Measurements from ENCODE around the gene FHOD3. TPM values are rescaled to one million over a fixed set of nuclear protein-coding genes. Genes with fewer than 3 reads are reported as not detected.

The FHOD3 gene
- total and polyA plus RNA-seq, 2 of the 13 experiments (the other 11 are each of a cell fraction or from before 2014, with no cell fraction given): 0.07 TPM; not detected in 1

DNA sequence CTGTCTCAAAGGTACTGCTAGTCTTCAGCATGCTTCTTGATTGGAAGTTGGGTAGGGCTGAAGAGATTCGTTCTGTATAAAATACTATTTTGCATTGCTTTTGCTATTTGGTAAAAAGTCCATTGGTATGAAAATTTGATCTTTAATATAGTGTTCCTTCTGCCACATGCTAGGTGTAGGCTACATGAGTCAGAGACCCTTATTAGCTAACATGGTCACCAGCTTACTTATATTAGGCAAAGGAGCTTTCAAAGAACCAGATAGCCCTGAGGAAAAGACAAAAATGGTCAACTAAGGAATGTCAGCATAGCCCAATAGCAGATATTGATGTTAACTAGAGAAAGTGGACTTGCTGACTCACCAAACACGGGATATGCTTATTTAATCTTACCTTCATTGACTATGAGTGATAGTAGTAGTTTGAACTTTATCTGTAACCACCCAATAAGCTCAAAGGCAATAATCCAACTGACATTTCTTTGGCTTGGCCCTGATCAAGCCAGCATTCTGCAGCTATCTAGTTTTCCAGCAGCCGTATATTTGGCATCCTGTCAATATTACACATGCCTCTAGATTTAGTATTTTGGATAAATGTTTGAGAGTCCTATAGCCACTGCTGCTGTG, 421.3 kb downstream of the FHOD3 start:
- Histone ChIP-seq H3K9ac (ENCODE audit: insufficient read depth, low read depth, low read length) (no peak overlapping the region), H3K27me3 (ENCODE audit: control insufficient read depth in 1 of 2, insufficient read depth in 2 of 2, low read length in 2 of 2) (peaks cover 0 to 27% of the 10 kb centered on the region in 2 experiments; a peak in 1 of 5 replicates), H3K4me1 (ENCODE audit: insufficient read depth, low read length) (no peaks in the 10 kb centered on the region), H2AFZ (ENCODE audit: low read length) (no peak overlapping the region), H3K4me2 (ENCODE audit: low read depth, low read length) (no peak overlapping the region), H4K20me1 (ENCODE audit: insufficient read depth, low read length) (no peaks in the 10 kb centered on the region), H3K9me3 (ENCODE audit: low read length) (no peaks in the 10 kb centered on the region), H3K27ac (ENCODE audit: extremely low read length, insufficient read depth, low read length) (no peak overlapping the region), H3K79me2 (ENCODE audit: insufficient read depth, low read length) (no peaks in the 10 kb centered on the region), H3K4me3 (replicated peaks in 1 of 3; ENCODE audit: insufficient read depth in 1 of 3, low read depth in 2 of 3, low read length in 3 of 3) (no peak overlapping the region), H3K36me3 (replicated peaks in 1 of 2; ENCODE audit: control insufficient read depth in 1 of 2, insufficient read depth in 2 of 2, low read length in 2 of 2) (no peaks in the 10 kb centered on the region)
- intact Hi-C loops (cut with micrococcal nuclease; ENCODE audit: unreplicated experiment): no loop called here
- CTCF ChIA-PET (ENCODE audit: low intra/inter-chr PET ratio, low total read pairs): no interaction called here
- WGBS (ENCODE audit: low lambda C conversion rate): 11% methylated on average over 3 of the region's 3 CpGs
- no peak for TF ChIP-seq REL (CRISPR knock-in tag; conservative IDR thresholded peaks at IDR 0.05)
- no peak for TF ChIP-seq ZNF282 (IDR thresholded peaks at IDR 0.05; ENCODE audit: partially characterized antibody)
- TF ChIP-seq ZSCAN25 (CRISPR knock-in tag; IDR thresholded peaks at IDR 0.05): no peak
- no peak for TF ChIP-seq TBP (CRISPR knock-in tag; IDR thresholded peaks at IDR 0.05)
- TF ChIP-seq SNAPC2 (CRISPR knock-in tag; IDR thresholded peaks at IDR 0.05): no peak
- no peak for TF ChIP-seq PREB (CRISPR knock-in tag; IDR thresholded peaks at IDR 0.05)
- TF ChIP-seq KLF6 (CRISPR knock-in tag; IDR thresholded peaks at IDR 0.05): no peak
- TF ChIP-seq ZNF567 (CRISPR knock-in tag; IDR thresholded peaks at IDR 0.05; ENCODE audit: borderline replicate concordance): no peak
- no peak for TF ChIP-seq CEBPG (CRISPR knock-in tag; IDR thresholded peaks at IDR 0.05)
- TF ChIP-seq CBFB (CRISPR knock-in tag; IDR thresholded peaks at IDR 0.05): no peak
- no peak for TF ChIP-seq TEF (CRISPR knock-in tag; IDR thresholded peaks at IDR 0.05)
- no peak for TF ChIP-seq RFXANK (CRISPR knock-in tag; IDR thresholded peaks at IDR 0.05)
- TF ChIP-seq ZFP37 (CRISPR knock-in tag; IDR thresholded peaks at IDR 0.05; ENCODE audit: borderline replicate concordance): no peak
- TF ChIP-seq, protein P1, sequence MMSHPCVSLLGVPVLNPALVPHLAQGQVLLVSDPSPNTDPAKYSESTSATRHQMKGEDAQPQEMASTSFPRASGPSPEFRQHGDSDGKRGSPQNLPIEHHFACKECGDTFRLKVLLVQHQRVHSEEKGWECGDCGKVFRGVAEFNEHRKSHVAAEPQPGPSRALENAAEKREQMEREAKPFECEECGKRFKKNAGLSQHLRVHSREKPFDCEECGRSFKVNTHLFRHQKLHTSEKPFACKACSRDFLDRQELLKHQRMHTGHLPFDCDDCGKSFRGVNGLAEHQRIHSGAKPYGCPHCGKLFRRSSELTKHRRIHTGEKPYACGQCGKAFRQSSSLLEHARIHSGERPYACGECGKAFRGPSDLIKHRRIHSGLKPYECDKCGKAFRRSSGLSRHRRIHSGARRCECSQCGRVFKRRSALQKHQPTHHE (CRISPR knock-in tag; IDR thresholded peaks at IDR 0.05; ENCODE audit: borderline replicate concordance): no peak
- TF ChIP-seq ZNF292 (CRISPR knock-in tag; IDR thresholded peaks at IDR 0.05; ENCODE audit: borderline replicate concordance, low read depth): no peak
- TF ChIP-seq SOX5 (CRISPR knock-in tag; IDR thresholded peaks at IDR 0.05; ENCODE audit: borderline replicate concordance): no peak
- no peak for TF ChIP-seq ZC3H4 (CRISPR knock-in tag; IDR thresholded peaks at IDR 0.05; ENCODE audit: borderline replicate concordance)
- TF ChIP-seq TBL1XR1 (IDR thresholded peaks at IDR 0.05; ENCODE audit: borderline replicate concordance, low read length, partially characterized antibody): no peak
- no peak for TF ChIP-seq TP53 (CRISPR knock-in tag; conservative IDR thresholded peaks at IDR 0.05)
- ATAC-seq (no peak), FAIRE-seq (no peak), DNase-seq (ENCODE audit: low spot score) (no peak)
- in situ Hi-C loops (cut with HindIII; ENCODE audit: extremely low pct_ligation_motif_present, low pct_unique_long_range_greater_than_20kb): no loop called here
- POLR2A ChIA-PET: no interaction called here
- BruUV-seq (replicated peaks): no TSS peak

Data from HepG2 (cell line).